WERI-Rb-1 (cell line): ENCODE results near the gene SEMA3F.

ENCODE experiments used
- DNase-seq: peaks from one replicate; pipeline ENCODE4 v3.0.0-alpha.2; 2020
- H3K27ac ChIP-seq: fragments of 250-450 bp; sonication (Bioruptor Pico); 2 replicates; pipeline ENCODE4 v1.5.1; 2020; ENCODE audit warnings: mild to moderate bottlenecking, moderate library complexity
- H3K27me3 ChIP-seq: fragments of 250-450 bp; sonication (Bioruptor Pico); 2 replicates; pipeline ENCODE4 v1.5.1; 2021; ENCODE audit warnings: mild to moderate bottlenecking, low read depth, moderate library complexity; ENCODE audit not compliant: insufficient read depth, severe bottlenecking
- H3K36me3 ChIP-seq: fragments of 250-450 bp; sonication (Bioruptor Pico); 2 replicates; pipeline ENCODE4 v1.5.1; 2020; ENCODE audit warnings: mild to moderate bottlenecking, moderate library complexity
- H3K4me3 ChIP-seq: 2 replicates; pipeline ENCODE4 v1.5.1; 2011; ENCODE audit warnings: low read depth, mild to moderate bottlenecking, control low read depth, low read length
- H3K9me3 ChIP-seq: fragments of 250-450 bp; sonication (Bioruptor Pico); 2 replicates; pipeline ENCODE4 v1.5.1; 2021; ENCODE audit warnings: mild to moderate bottlenecking, moderate library complexity; ENCODE audit not compliant: severe bottlenecking
- CTCF ChIP-seq: IDR thresholded peaks from 2 replicates; pipeline ENCODE4 v1.5.1; 2011; ENCODE audit warnings: low read depth, mild to moderate bottlenecking, control low read depth, inconsistent platforms, low read length

The SEMA3F gene

GRCh38 chr3:50154840-50155490, at the start of gene SEMA3F:
SEMA3F (plus strand) TSS chr3:50155324; CDS start chr3:50159623, 4,299 bp downstream.
- DNase-seq = no peak
- H3K9me3 ChIP-seq = no peaks in the 10 kb centered on the region

GRCh38 chr3:50111757-50112156, 43.4 kb upstream of the SEMA3F start:
- peaks cover 94% of the 10 kb centered on the region for H3K36me3 ChIP-seq
- no peak overlapping the region for H3K27ac ChIP-seq
- TF ChIP-seq CTCF = no peak
- H3K9me3 ChIP-seq = no peaks in the 10 kb centered on the region
- no peaks in the 10 kb centered on the region for H3K27me3 ChIP-seq
- no peak for DNase-seq
- no peak overlapping the region for H3K4me3 ChIP-seq

More at GRCh38 chr3:50154840-50155490, at the start of gene SEMA3F:
- Histone ChIP-seq H3K36me3 (peaks cover 33% of the 10 kb centered on the region), H3K27ac (peak within 1 kb of the TSS; percentile 92), H3K27me3 (no peaks in the 10 kb centered on the region), H3K4me3 (peak within 1 kb of the TSS; percentile 92)
- TF ChIP-seq CTCF = no peak

GRCh38 chr3:50112462-50112861, 42.7 kb upstream of the SEMA3F start:
- peaks cover 94% of the 10 kb centered on the region for H3K36me3 ChIP-seq
- no peak for DNase-seq
- H3K9me3 ChIP-seq = no peaks in the 10 kb centered on the region
- no peak overlapping the region for H3K4me3 ChIP-seq
- no peak for TF ChIP-seq CTCF
- no peaks in the 10 kb centered on the region for H3K27me3 ChIP-seq
- no peak overlapping the region for H3K27ac ChIP-seq

GRCh38 chr3:50117120-50117519, 38.0 kb upstream of the SEMA3F start:
- H3K36me3 ChIP-seq = peaks cover 90% of the 10 kb centered on the region
- no peak for DNase-seq
- no peak for TF ChIP-seq CTCF
- H3K27ac ChIP-seq = no peak overlapping the region
- H3K4me3 ChIP-seq = no peak overlapping the region
- no peaks in the 10 kb centered on the region for H3K9me3 ChIP-seq
- H3K27me3 ChIP-seq = no peaks in the 10 kb centered on the region

GRCh38 chr3:50118237-50118636, 36.9 kb upstream of the SEMA3F start:
- TF ChIP-seq CTCF = no peak
- Histone ChIP-seq H3K27ac (no peak overlapping the region), H3K27me3 (no peaks in the 10 kb centered on the region), H3K4me3 (no peak overlapping the region), H3K9me3 (no peaks in the 10 kb centered on the region), H3K36me3 (peaks cover 81% of the 10 kb centered on the region)
- no peak for DNase-seq

GRCh38 chr3:50119786-50120185, 35.3 kb upstream of the SEMA3F start:
- no peak for DNase-seq
- Histone ChIP-seq H3K36me3 (peaks cover 66% of the 10 kb centered on the region), H3K27ac (no peak overlapping the region), H3K9me3 (no peaks in the 10 kb centered on the region), H3K27me3 (no peaks in the 10 kb centered on the region), H3K4me3 (no peak overlapping the region)
- TF ChIP-seq CTCF = no peak
